Gastrocnemius medialis (tissue), 4 donors: ENCODE measurements around the gene TMEM185A.

ENCODE experiments used
- POLR2A ChIP-seq, 2 donors: fragments of 450-650 bp; IDR thresholded peaks; one replicate each; pipeline ENCODE4 v1.6.1; 2017; ENCODE audit warnings: antibody characterized with exemption in 2 of 2, mild to moderate bottlenecking in 2 of 2, moderate library complexity in 2 of 2
- TF ChIP-seq, protein P1 (sequence below), 5 experiments: fragments of 450-650 bp in 3 of 5; fragments of 200-600 bp in 2 of 5; sonication (generic) in 2 of 5; IDR thresholded peaks in 4 of 5; conservative IDR thresholded peaks in 1 of 5; 1 replicate in 4 of 5; 2 replicates in 1 of 5; pipeline ENCODE4 v1.5.1; 2016 to 2019; ENCODE audit warnings: antibody characterized with exemption in 5 of 5, mild to moderate bottlenecking in 3 of 5, moderate library complexity in 3 of 5

DNA sequence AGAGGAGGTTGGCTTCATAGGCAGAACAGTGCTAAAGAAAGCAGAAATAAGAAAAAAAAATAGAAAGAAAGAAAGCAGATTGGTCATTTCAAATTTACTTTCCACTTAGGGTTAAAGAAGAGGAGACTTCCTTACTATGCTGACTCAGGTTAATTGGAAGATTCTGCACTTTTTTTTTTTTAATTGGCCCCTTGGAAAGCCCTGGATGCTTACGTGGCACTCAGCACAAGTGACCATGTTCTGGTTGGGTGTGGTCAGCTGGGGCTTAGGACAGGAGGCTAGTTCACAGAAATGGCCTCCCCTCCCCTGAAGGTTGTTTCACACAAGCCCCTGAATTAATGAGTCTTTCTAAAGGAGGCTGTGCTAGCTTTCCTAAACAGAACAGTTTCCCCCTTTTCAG lies 58.8 kb downstream of the TMEM185A start:
- TF ChIP-seq, protein P1, sequence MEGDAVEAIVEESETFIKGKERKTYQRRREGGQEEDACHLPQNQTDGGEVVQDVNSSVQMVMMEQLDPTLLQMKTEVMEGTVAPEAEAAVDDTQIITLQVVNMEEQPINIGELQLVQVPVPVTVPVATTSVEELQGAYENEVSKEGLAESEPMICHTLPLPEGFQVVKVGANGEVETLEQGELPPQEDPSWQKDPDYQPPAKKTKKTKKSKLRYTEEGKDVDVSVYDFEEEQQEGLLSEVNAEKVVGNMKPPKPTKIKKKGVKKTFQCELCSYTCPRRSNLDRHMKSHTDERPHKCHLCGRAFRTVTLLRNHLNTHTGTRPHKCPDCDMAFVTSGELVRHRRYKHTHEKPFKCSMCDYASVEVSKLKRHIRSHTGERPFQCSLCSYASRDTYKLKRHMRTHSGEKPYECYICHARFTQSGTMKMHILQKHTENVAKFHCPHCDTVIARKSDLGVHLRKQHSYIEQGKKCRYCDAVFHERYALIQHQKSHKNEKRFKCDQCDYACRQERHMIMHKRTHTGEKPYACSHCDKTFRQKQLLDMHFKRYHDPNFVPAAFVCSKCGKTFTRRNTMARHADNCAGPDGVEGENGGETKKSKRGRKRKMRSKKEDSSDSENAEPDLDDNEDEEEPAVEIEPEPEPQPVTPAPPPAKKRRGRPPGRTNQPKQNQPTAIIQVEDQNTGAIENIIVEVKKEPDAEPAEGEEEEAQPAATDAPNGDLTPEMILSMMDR (IDR thresholded peaks at IDR 0.05 in 4 of 5, conservative IDR thresholded peaks at IDR 0.05 in 1 of 5), result no peak
- TF ChIP-seq POLR2A (IDR thresholded peaks at IDR 0.05), result no peak
